Measurements from ENCODE around the gene CYP39A1.

CYP39A1 gene

GRCh38 chr6:46688117-46688965, 35.7 kb upstream of the CYP39A1 start:
- Histone ChIP-seq H3K36me3 (ENCODE audit: insufficient read depth, low read length) (no peaks in the 10 kb centered on the region), H3K4me2 (ENCODE audit: low read length) (no peak overlapping the region), H2AFZ (ENCODE audit: low read length) (no peak overlapping the region), H3K9ac (ENCODE audit: low read length) (no peak overlapping the region), H3F3A (ENCODE audit: insufficient read depth, low read length) (no peaks in the 10 kb centered on the region), H3K4me1 (ENCODE audit: insufficient read depth, low read length, severe bottlenecking) (no peaks in the 10 kb centered on the region), H3K9me2 (ENCODE audit: low read depth, low read length) (no peaks in the 10 kb centered on the region), H3K9me3 (ENCODE audit: low read length) (no peaks in the 10 kb centered on the region; the same call in 1 of the 2 replicates), H3K4me3 (ENCODE audit: low read depth, low read length, poor library complexity, severe bottlenecking) (no peak overlapping the region), H3K27ac (ENCODE audit: low read depth, low read length, poor library complexity, severe bottlenecking) (no peak overlapping the region), H3K27me3 (ENCODE audit: insufficient read depth, low read length) (no peaks in the 10 kb centered on the region), H3K79me2 (ENCODE audit: insufficient read depth, low read length) (no peaks in the 10 kb centered on the region), H4K20me1 (ENCODE audit: insufficient read depth, low read length) (no peaks in the 10 kb centered on the region)
- TF ChIP-seq EZH2 (IDR thresholded peaks at IDR 0.05; ENCODE audit: borderline replicate concordance, low read length) = no peak
- no peak for TF ChIP-seq CTCF (IDR thresholded peaks at IDR 0.05; ENCODE audit: low read length)

GRCh38 chr6:46687619-46688097, 35.0 kb upstream of the CYP39A1 start, which contains the start of gene TDRD6:
Gene TDRD6, plus strand, starts transcription at chr6:46687885. Its CDS starts 244 bp downstream, at chr6:46688129.
- Histone ChIP-seq H3K79me2 (ENCODE audit: insufficient read depth, low read length) (no peaks in the 10 kb centered on the region), H4K20me1 (ENCODE audit: insufficient read depth, low read length) (no peaks in the 10 kb centered on the region), H3K4me1 (ENCODE audit: insufficient read depth, low read length, severe bottlenecking) (no peaks in the 10 kb centered on the region), H3K4me3 (ENCODE audit: low read depth, low read length, poor library complexity, severe bottlenecking) (no peak within 1 kb of the TSS), H3K27me3 (ENCODE audit: insufficient read depth, low read length) (no peaks in the 10 kb centered on the region), H3K9me2 (ENCODE audit: low read depth, low read length) (no peaks in the 10 kb centered on the region), H3K9me3 (ENCODE audit: low read length) (no peaks in the 10 kb centered on the region; the same call in 1 of the 2 replicates), H3K4me2 (ENCODE audit: low read length) (no peak within 1 kb of the TSS), H3F3A (ENCODE audit: insufficient read depth, low read length) (no peaks in the 10 kb centered on the region), H2AFZ (ENCODE audit: low read length) (no peak within 1 kb of the TSS), H3K9ac (ENCODE audit: low read length) (no peak within 1 kb of the TSS), H3K36me3 (ENCODE audit: insufficient read depth, low read length) (no peaks in the 10 kb centered on the region), H3K27ac (ENCODE audit: low read depth, low read length, poor library complexity, severe bottlenecking) (no peak within 1 kb of the TSS)
- TF ChIP-seq CTCF (IDR thresholded peaks at IDR 0.05; ENCODE audit: low read length) (no peak), EZH2 (IDR thresholded peaks at IDR 0.05; ENCODE audit: borderline replicate concordance, low read length) (no peak)

GRCh38 chr6:46684771-46685170, 32.2 kb upstream of the CYP39A1 start:
- Histone ChIP-seq H3K4me2 (ENCODE audit: low read length) (no peak overlapping the region), H2AFZ (ENCODE audit: low read length) (no peak overlapping the region), H3K79me2 (ENCODE audit: insufficient read depth, low read length) (no peaks in the 10 kb centered on the region), H3K27ac (ENCODE audit: low read depth, low read length, poor library complexity, severe bottlenecking) (no peak overlapping the region), H4K20me1 (ENCODE audit: insufficient read depth, low read length) (no peaks in the 10 kb centered on the region), H3K9ac (ENCODE audit: low read length) (no peak overlapping the region), H3K4me3 (ENCODE audit: low read depth, low read length, poor library complexity, severe bottlenecking) (no peak overlapping the region), H3K4me1 (ENCODE audit: insufficient read depth, low read length, severe bottlenecking) (no peaks in the 10 kb centered on the region), H3K36me3 (ENCODE audit: insufficient read depth, low read length) (peaks cover 9% of the 10 kb centered on the region; the same call in 1 of the 2 replicates), H3F3A (ENCODE audit: insufficient read depth, low read length) (no peaks in the 10 kb centered on the region), H3K9me3 (ENCODE audit: low read length) (no peaks in the 10 kb centered on the region; the same call in 1 of the 2 replicates), H3K27me3 (ENCODE audit: insufficient read depth, low read length) (no peaks in the 10 kb centered on the region), H3K9me2 (ENCODE audit: low read depth, low read length) (no peaks in the 10 kb centered on the region)
- TF ChIP-seq CTCF (IDR thresholded peaks at IDR 0.05; ENCODE audit: low read length) (no peak), EZH2 (IDR thresholded peaks at IDR 0.05; ENCODE audit: borderline replicate concordance, low read length) (no peak)

Measured in OCI-LY1 (cell line).